Measurements from ENCODE around the gene SPOCK1. TPM values are rescaled to one million over a fixed set of nuclear protein-coding genes. Genes with fewer than 3 reads are reported as not detected.
"Not testable (repeated sequence)": the region's sequence is repeated elsewhere in the genome, so short reads cannot be mapped to it uniquely, and the experiment has no call there.

The SPOCK1 gene
- polyA plus RNA-seq, 2 of the 4 experiments (the other 2 are of a cell fraction) = 28.9 to 40.8 TPM

- FAIRE-seq (no peak), DNase-seq (ENCODE audit: low read depth in 1 of 2, low spot score in 1 of 2) (no peak), ATAC-seq (no peak)
- H3K9me3 ChIP-seq = no peaks in the 10 kb centered on the region
- H3K4me3 ChIP-seq = no peak overlapping the region
- no peak overlapping the region for H3K27ac ChIP-seq
- no peaks in the 10 kb centered on the region for H3K4me1 ChIP-seq
- POLR2A ChIA-PET = no interaction called here
- no peak overlapping the region for H3K4me2 ChIP-seq
- CTCF ChIA-PET = interaction anchor here (1.8 to 3.1 kb wide), 3 partner anchors 156 to 180 kb away, joined by 4 to 21 read pairs (median 8); no protein-coding TSS in a partner anchor
- TF ChIP-seq MAFK (IDR thresholded peaks at IDR 0.05; ENCODE audit: partially characterized antibody) (peak; percentile 94), ZSCAN20 (CRISPR knock-in tag; IDR thresholded peaks at IDR 0.05) (no peak)
- WGBS (ENCODE audit: missing lambda C conversion rate) = 54% methylated on average over 11 of the region's 11 CpGs
Measured at GRCh38 chr5:137500615-137501225, 1.6 kb upstream of the SPOCK1 start.

- H3K4me1 ChIP-seq; H3K4me3 ChIP-seq; H3K9me3 ChIP-seq; FAIRE-seq; POLR2A ChIA-PET; H3K4me2 ChIP-seq; ATAC-seq; H3K27ac ChIP-seq; DNase-seq (ENCODE audit: low read depth in 1 of 2, low spot score in 1 of 2): not testable (repeated sequence)
- CTCF ChIA-PET = interaction anchor here (0.6 to 4.6 kb wide), 16 partner anchors 9 to 1277 kb away, joined by 3 to 114 read pairs (median 4); no protein-coding TSS in a partner anchor
- WGBS (ENCODE audit: missing lambda C conversion rate) = 78% methylated on average over 1 of the region's 5 CpGs
Measured at GRCh38 chr5:137499506-137499847, 351 bp upstream of the SPOCK1 start.

GRCh38 chr5:137498301-137498735 lies 808 bp downstream of the SPOCK1 start:
- CTCF ChIA-PET = interaction anchor here (0.6 to 4.6 kb wide), 56 partner anchors 8 to 1276 kb away, joined by 3 to 114 read pairs (median 4); no protein-coding TSS in a partner anchor
- H3K27ac ChIP-seq = peak overlapping the region; percentile 60 to 83; a peak in 5 of 6 replicates
- H3K4me2 ChIP-seq = peak overlapping the region; percentile 84
- no peaks in the 10 kb centered on the region for H3K9me3 ChIP-seq
- TF ChIP-seq EP300 (IDR thresholded peaks at IDR 0.05) (no peak), NFE2L2 (conservative IDR thresholded peaks at IDR 0.05; ENCODE audit: low read length) (no peak), E2F6 (IDR thresholded peaks at IDR 0.05; ENCODE audit: borderline replicate concordance, low read depth) (no peak), TFCP2L1 (CRISPR knock-in tag; IDR thresholded peaks at IDR 0.05) (no peak), PBX3 (IDR thresholded peaks at IDR 0.05) (no peak), MAX (IDR thresholded peaks at IDR 0.05) (no peak), HEYL (CRISPR knock-in tag; IDR thresholded peaks at IDR 0.05) (no peak), CBX8 (IDR thresholded peaks at IDR 0.05) (no peak), POLR2A (IDR thresholded peaks at IDR 0.05; ENCODE audit: low read length) (no peak), RCOR1 (IDR thresholded peaks at IDR 0.05; ENCODE audit: low read depth, low read length) (no peak), HMGXB4 (CRISPR knock-in tag; IDR thresholded peaks at IDR 0.05; ENCODE audit: borderline replicate concordance) (no peak), EHF (CRISPR knock-in tag; IDR thresholded peaks at IDR 0.05) (no peak), BCL3 (IDR thresholded peaks at IDR 0.05) (no peak), JUN (IDR thresholded peaks at IDR 0.05) (no peak), CHD2 (IDR thresholded peaks at IDR 0.05; ENCODE audit: low read length, partially characterized antibody) (no peak)
- ATAC-seq (peak; percentile 63 to 65), FAIRE-seq (no peak), DNase-seq (ENCODE audit: low read depth in 1 of 2, low spot score in 1 of 2) (peak; percentile 19 to 28)
- peak overlapping the region; percentile 54 for H3K4me3 ChIP-seq
- WGBS (ENCODE audit: missing lambda C conversion rate) = 33% methylated on average over 18 of the region's 57 CpGs
- POLR2A ChIA-PET = no interaction called here
- H3K4me1 ChIP-seq = no peaks in the 10 kb centered on the region
